SK-N-MC (cell line): ENCODE measurements around the gene SLC39A7.

Experiments
- EZH2 ChIP-seq: fragments of 200-600 bp; sonication (generic); IDR thresholded peaks from one replicate; pipeline ENCODE4 v1.6.1; 2017; ENCODE audit warnings: antibody characterized with exemption
- FOXP2 ChIP-seq: optimal IDR thresholded peaks from 2 replicates; pipeline ENCODE3; 2011; ENCODE audit warnings: mild to moderate bottlenecking, moderate library complexity; ENCODE audit not compliant: insufficient read depth; ENCODE audit errors: extremely low read length, control extremely low read depth
- POLR2AphosphoS5 ChIP-seq: IDR thresholded peaks from 2 replicates; pipeline ENCODE4 v1.6.1; 2012; ENCODE audit warnings: mild to moderate bottlenecking, low read depth, low read length, borderline replicate concordance

DNA sequence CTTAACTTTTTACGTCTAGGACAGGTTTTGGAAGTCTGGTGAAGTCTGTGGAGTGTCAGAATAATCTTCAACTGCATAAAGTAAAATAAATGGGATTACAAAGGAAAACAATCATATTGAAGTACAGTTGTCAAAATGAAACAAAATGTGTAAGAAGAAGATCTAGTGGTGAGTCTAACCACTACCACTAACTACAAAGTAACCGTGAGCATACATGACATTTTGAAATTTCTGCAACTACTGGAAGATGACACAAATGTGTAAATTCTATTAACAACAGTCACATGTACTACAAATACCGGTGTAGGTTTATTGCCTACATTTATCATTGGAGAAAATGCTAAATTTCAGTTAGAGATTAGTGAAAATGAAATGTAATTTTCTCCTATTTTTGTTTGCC, 41.3 kb downstream of the SLC39A7 start:
- TF ChIP-seq EZH2 (no peak), POLR2AphosphoS5 (no peak), FOXP2 (no peak)
